SK-N-SH (cell line): Measurements from ENCODE around the gene NIP7.

Experiments used
- CTCF ChIP-seq: fragments of 200-600 bp; sonication (generic); IDR thresholded peaks from 2 replicates; pipeline ENCODE4 v1.6.1; 2017; ENCODE audit warnings: antibody characterized with exemption, mild to moderate bottlenecking, moderate library complexity
- EP300 ChIP-seq, 2 experiments: IDR thresholded peaks; 2 replicates each; pipeline versions ENCODE4 v1.4.0 to v1.6.1; 2012; ENCODE audit warnings: borderline replicate concordance in 1 of 2, low read depth in 1 of 2, low read length in 1 of 2
- EZH2phosphoT487 ChIP-seq: fragments of 200-600 bp; sonication (generic); IDR thresholded peaks from 2 replicates; pipeline ENCODE4 v1.6.1; 2017; ENCODE audit warnings: low read depth, mixed run types, mild to moderate bottlenecking, antibody characterized with exemption, moderate library complexity, borderline replicate concordance
- FOXM1 ChIP-seq: IDR thresholded peaks from 2 replicates; pipeline ENCODE4 v1.4.0; 2012; ENCODE audit warnings: low read depth, mild to moderate bottlenecking
- GABPA ChIP-seq: IDR thresholded peaks from 2 replicates; pipeline ENCODE4 v1.4.0; 2012; ENCODE audit warnings: low read depth, mild to moderate bottlenecking
- IRF3 ChIP-seq: fragments of 150-350 bp; IDR thresholded peaks from 2 replicates; pipeline ENCODE4 v1.6.1; 2016; ENCODE audit warnings: mild to moderate bottlenecking, low read depth, low read length
- MAX ChIP-seq: IDR thresholded peaks from 2 replicates; pipeline ENCODE4 v1.4.0; 2012; ENCODE audit warnings: low read depth
- MEF2A ChIP-seq: IDR thresholded peaks from 2 replicates; pipeline ENCODE4 v1.4.0; 2012; ENCODE audit warnings: low read depth, borderline replicate concordance
- PBX3 ChIP-seq: IDR thresholded peaks from 2 replicates; pipeline ENCODE4; 2012
- POLR2AphosphoS5 ChIP-seq: IDR thresholded peaks from 2 replicates; pipeline ENCODE4 v1.6.1; 2012; ENCODE audit warnings: low read depth, low read length
- RFX5 ChIP-seq: IDR thresholded peaks from 2 replicates; pipeline ENCODE4 v1.6.1; 2012; ENCODE audit warnings: mild to moderate bottlenecking, improper control_type of control experiment, low read length
- USF1 ChIP-seq: IDR thresholded peaks from 2 replicates; pipeline ENCODE4 v1.4.0; 2012; ENCODE audit warnings: low read depth, borderline replicate concordance
- USF2 ChIP-seq: fragments of 150-350 bp; IDR thresholded peaks from 2 replicates; pipeline ENCODE4 v1.6.1; 2017; ENCODE audit warnings: antibody characterized with exemption, low read length, low read depth, borderline replicate concordance
- YY1 ChIP-seq: IDR thresholded peaks from 2 replicates; pipeline ENCODE4 v1.4.0; 2012; ENCODE audit warnings: low read depth, mild to moderate bottlenecking

- TF ChIP-seq CTCF (no peak), IRF3 (no peak), EP300 (IDR thresholded peaks at IDR 0.05; ENCODE audit: borderline replicate concordance in 1 of 2, low read depth in 1 of 2, low read length in 1 of 2) (no peak), USF2 (no peak), MAX (no peak), USF1 (no peak), FOXM1 (no peak), PBX3 (no peak), GABPA (no peak), RFX5 (no peak), YY1 (no peak), MEF2A (no peak), EZH2phosphoT487 (no peak), POLR2AphosphoS5 (no peak)
These were observed 41.7 kb downstream of the NIP7 start for GRCh38 chr16:69381231-69381630.
